Coronary artery (tissue), 2 donors: ENCODE data around the gene FCER1G.

Experiments used
- DNase-seq: peaks from one replicate; pipeline ENCODE4 v3.0.0-alpha.2; 2017; ENCODE audit warnings: low spot score
- H3K27ac ChIP-seq, 2 donors: fragments of 200-600 bp; sonication (generic); one replicate each; pipeline ENCODE4 v1.5.1; 2016 to 2019
- H3K4me3 ChIP-seq: fragments of 200-600 bp; sonication (generic); 2 replicates; pipeline ENCODE4 v1.5.1; 2016; ENCODE audit warnings: mild to moderate bottlenecking, moderate library complexity
- CTCF ChIP-seq: fragments of 200-600 bp; sonication (generic); IDR thresholded peaks from one replicate; pipeline ENCODE4 v1.5.1; 2019; ENCODE audit warnings: antibody characterized with exemption

The FCER1G gene

GRCh38 chr1:161225178-161225533, 10.1 kb downstream of the FCER1G start:
- no peak for TF ChIP-seq CTCF
- no peak for DNase-seq
- peak overlapping the region in 1 of 2 donors; percentile 65 for H3K27ac ChIP-seq
- H3K4me3 ChIP-seq: peak overlapping the region; percentile 10

GRCh38 chr1:161225534-161226319, 10.6 kb downstream of the FCER1G start, which contains the start of gene TOMM40L:
Gene TOMM40L, plus strand, starts transcription at chr1:161226060. Its CDS starts 430 bp downstream, at chr1:161226490.
- H3K27ac ChIP-seq: peak within 1 kb of the TSS; percentile 51 to 85
- peak; percentile 91 for DNase-seq
- no peak for TF ChIP-seq CTCF
- H3K4me3 ChIP-seq: peak within 1 kb of the TSS; percentile 95

GRCh38 chr1:161226320-161226711, 11.2 kb downstream of the FCER1G start:
- DNase-seq: no peak
- TF ChIP-seq CTCF: no peak
- Histone ChIP-seq H3K4me3 (peak overlapping the region; percentile 95), H3K27ac (peak overlapping the region; percentile 51 to 85)

- H3K4me3 ChIP-seq: peak overlapping the region; percentile 95
- TF ChIP-seq CTCF: no peak
- DNase-seq: no peak
- peak overlapping the region in 1 of 2 donors; percentile 85 for H3K27ac ChIP-seq
Observed at GRCh38 chr1:161226759-161227158, 11.7 kb downstream of the FCER1G start.

- Histone ChIP-seq H3K4me3 (peak overlapping the region; percentile 95), H3K27ac (peak overlapping the region in 1 of 2 donors; percentile 85)
- peak; percentile 86 for DNase-seq
Observed at GRCh38 chr1:161227196-161227871, 12.2 kb downstream of the FCER1G start.

GRCh38 chr1:161228032-161228431, 12.9 kb downstream of the FCER1G start:
- TF ChIP-seq CTCF: no peak
- Histone ChIP-seq H3K4me3 (peak overlapping the region; percentile 95), H3K27ac (peak overlapping the region in 1 of 2 donors; percentile 85)
- no peak for DNase-seq

More at GRCh38 chr1:161227196-161227871, 12.2 kb downstream of the FCER1G start:
- peak; percentile 90 for TF ChIP-seq CTCF
